ENCODE results near the gene TTC33.

DNA sequence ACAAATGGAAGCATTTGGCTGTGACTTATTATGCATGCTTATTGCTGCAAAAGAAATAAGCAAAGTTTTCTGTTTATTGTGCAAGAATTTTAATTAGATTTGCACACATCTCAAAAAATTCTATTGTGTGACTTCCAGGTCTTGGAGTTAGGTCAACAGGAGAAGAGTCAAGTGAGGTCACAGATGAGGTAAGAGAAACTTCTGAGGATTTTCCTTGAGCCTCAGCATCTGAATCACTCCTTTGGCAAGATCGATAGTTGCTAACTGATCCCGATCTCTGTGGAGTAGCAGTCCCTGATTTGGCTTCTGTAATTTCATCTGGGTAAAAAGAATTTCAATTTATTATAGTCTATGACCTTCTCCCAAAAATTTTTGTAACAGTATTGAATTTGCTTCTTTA is 6.9 kb upstream of the TTC33 start:
- TF ChIP-seq, protein P1, sequence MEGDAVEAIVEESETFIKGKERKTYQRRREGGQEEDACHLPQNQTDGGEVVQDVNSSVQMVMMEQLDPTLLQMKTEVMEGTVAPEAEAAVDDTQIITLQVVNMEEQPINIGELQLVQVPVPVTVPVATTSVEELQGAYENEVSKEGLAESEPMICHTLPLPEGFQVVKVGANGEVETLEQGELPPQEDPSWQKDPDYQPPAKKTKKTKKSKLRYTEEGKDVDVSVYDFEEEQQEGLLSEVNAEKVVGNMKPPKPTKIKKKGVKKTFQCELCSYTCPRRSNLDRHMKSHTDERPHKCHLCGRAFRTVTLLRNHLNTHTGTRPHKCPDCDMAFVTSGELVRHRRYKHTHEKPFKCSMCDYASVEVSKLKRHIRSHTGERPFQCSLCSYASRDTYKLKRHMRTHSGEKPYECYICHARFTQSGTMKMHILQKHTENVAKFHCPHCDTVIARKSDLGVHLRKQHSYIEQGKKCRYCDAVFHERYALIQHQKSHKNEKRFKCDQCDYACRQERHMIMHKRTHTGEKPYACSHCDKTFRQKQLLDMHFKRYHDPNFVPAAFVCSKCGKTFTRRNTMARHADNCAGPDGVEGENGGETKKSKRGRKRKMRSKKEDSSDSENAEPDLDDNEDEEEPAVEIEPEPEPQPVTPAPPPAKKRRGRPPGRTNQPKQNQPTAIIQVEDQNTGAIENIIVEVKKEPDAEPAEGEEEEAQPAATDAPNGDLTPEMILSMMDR (IDR thresholded peaks at IDR 0.05) = no peak
- TF ChIP-seq EZH2 (IDR thresholded peaks at IDR 0.05; ENCODE audit: borderline replicate concordance, insufficient read depth, low read depth, low read length, poor library complexity, severe bottlenecking) = no peak
